Lower leg skin (tissue), 4 donors: ENCODE data around the gene HDLBP. TPM values are rescaled to one million over a fixed set of nuclear protein-coding genes. Genes with fewer than 3 reads are reported as not detected.

Experiments used
- DNase-seq, 2 donors: peaks; one replicate each; pipeline ENCODE4 v3.0.0-alpha.2; 2019; ENCODE audit warnings: low spot score in 2 of 2
- H3K4me3 ChIP-seq: fragments of 200-600 bp; sonication (generic); 2 replicates; pipeline ENCODE4 v1.5.1; 2017; ENCODE audit warnings: mild to moderate bottlenecking, low read depth; ENCODE audit not compliant: poor library complexity, severe bottlenecking
- POLR2A ChIP-seq, 2 donors: fragments of 450-650 bp; IDR thresholded peaks; one replicate each; pipeline ENCODE4 v1.6.1; 2016 to 2017; ENCODE audit warnings: antibody characterized with exemption in 2 of 2, mild to moderate bottlenecking in 1 of 2, moderate library complexity in 1 of 2
- WGBS, 2 donors: methylation state at CpG; one replicate each; pipeline ENCODE4 v1.1.5; 2018; 5-methylcytosine and 5-hydroxymethylcytosine counted together
- intact Hi-C: fragments of 100-400 bp; cut with DNase I; formaldehyde crosslinking; loops from one replicate; pipeline ENCODE4 v1.15.0; 2023; ENCODE audit warnings: low total_unique reads
- total RNA-seq, 4 donors: library from RNA; depleted of rRNA; stranded (reverse); fragments of >200 nt; gene quantifications; one replicate each; pipeline ENCODE4 v1.1.0, GENCODE V29; 2016
- TF ChIP-seq, protein P1 (sequence below), 3 donors: fragments of 450-650 bp; IDR thresholded peaks; one replicate each; pipeline ENCODE4 v1.5.1; 2016; ENCODE audit warnings: antibody characterized with exemption in 3 of 3, mild to moderate bottlenecking in 3 of 3, moderate library complexity in 2 of 3

HDLBP gene
- total RNA-seq, 4 donors from 2014 or later, result 241 to 393 (median 294) TPM

DNA sequence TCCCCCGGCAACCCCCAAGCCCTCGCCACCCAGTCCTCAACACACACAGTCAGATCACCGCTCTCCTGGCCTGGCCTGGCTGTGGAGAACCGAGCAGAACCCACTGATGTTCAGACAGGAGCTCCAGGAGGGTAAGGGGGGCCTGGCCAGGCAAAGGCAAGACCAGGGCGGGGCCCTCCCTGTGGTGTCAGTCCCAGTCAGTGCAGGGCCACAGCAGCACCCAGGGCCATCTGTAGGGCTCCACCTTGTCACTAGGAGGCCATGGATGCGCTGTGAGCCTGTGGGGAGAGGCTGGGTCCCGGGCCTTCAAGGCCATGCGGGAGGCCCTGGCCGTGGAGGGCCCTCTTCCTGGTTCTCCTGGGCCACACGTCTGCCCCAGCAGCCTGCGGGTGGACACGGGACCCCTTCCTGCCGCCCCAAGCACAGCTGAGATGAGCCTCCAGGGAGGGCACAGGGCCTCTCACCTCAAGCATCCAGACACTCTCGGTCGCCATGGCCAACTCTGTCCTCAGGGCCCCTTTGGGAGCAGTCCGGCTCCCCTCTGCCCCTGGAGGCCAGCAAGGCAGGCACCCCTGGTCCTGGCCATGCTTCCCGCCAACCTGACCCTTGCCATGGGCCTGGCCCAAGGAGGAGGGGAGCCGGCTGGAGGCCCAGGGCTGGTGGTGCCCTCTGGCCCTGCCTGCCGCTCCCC, 125.0 kb downstream of the HDLBP start:
- intact Hi-C loops, result no loop called here
- H3K4me3 ChIP-seq, result no peak overlapping the region
- 85 to 92% methylated on average over 10 to 12 of the region's 19 CpGs for WGBS, 2 donors
- DNase-seq, result no peak
- TF ChIP-seq POLR2A (IDR thresholded peaks at IDR 0.05), result no peak
- TF ChIP-seq, protein P1, sequence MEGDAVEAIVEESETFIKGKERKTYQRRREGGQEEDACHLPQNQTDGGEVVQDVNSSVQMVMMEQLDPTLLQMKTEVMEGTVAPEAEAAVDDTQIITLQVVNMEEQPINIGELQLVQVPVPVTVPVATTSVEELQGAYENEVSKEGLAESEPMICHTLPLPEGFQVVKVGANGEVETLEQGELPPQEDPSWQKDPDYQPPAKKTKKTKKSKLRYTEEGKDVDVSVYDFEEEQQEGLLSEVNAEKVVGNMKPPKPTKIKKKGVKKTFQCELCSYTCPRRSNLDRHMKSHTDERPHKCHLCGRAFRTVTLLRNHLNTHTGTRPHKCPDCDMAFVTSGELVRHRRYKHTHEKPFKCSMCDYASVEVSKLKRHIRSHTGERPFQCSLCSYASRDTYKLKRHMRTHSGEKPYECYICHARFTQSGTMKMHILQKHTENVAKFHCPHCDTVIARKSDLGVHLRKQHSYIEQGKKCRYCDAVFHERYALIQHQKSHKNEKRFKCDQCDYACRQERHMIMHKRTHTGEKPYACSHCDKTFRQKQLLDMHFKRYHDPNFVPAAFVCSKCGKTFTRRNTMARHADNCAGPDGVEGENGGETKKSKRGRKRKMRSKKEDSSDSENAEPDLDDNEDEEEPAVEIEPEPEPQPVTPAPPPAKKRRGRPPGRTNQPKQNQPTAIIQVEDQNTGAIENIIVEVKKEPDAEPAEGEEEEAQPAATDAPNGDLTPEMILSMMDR (IDR thresholded peaks at IDR 0.05), result no peak

DNA sequence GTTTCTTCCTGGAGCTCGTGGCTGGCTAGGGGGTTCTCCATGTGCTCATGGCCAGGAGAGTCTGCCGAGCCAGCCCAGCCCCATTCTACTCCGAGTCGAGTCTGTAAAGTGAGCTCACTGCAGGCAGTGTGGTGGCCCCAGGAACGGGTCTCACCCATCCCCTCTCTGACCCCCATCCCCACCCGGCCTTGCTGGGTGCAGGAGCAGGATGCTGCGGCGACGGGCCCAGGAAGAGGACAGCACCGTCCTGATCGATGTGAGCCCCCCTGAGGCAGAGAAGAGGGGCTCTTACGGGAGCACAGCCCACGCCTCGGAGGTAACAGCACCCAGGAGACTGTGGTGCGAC, 125.6 kb downstream of the HDLBP start:
- TF ChIP-seq POLR2A (IDR thresholded peaks at IDR 0.05), result no peak
- TF ChIP-seq, protein P1 (IDR thresholded peaks at IDR 0.05), result no peak
- WGBS, 2 donors, result 88 to 96% methylated on average over 4 to 13 of the region's 15 CpGs
- intact Hi-C loops, result no loop called here
- H3K4me3 ChIP-seq, result no peak overlapping the region
- no peak for DNase-seq

DNA sequence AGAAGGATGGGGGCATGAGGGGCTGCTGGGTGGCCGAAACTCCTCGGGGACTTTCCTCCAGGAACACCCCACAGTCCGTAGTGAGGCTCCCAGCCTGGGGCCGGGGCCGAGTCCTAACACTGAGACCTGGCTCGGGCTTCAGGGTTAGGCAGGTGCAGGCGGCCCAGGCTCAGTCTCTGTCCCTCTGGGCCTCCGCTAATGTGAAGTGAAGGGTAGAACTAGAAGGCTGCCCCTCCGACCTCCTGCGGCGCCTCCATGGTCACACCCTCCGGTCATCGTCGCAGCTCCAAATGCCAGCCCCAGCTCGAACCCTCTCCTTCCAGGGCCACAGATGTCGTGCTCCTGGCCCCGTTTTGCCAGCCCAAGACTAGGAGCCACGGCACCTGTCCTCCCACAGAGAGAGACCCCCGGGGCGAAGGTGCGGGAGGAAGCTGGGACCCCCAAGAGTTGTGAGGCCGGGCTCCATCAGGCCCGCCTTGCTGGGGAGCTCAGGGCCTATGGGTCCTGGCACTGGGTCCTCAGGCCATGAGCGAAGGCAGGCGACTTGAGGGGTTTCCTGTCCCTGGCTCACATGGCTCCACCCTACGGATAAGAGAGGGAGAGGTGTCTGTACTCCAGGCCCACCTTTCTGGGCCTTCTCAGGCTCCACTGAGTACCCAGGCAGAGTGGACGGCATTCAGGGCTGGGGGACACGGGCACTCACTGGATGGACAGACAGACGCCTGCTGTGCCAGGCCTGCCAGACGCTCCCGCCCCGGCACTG, 126.2 kb downstream of the HDLBP start:
- no peak overlapping the region for H3K4me3 ChIP-seq
- 87 to 92% methylated on average over 14 to 22 of the region's 32 CpGs for WGBS, 2 donors

GRCh38 chr2:241188361-241189092, 126.9 kb downstream of the HDLBP start, which contains the start of gene ANO7:
ANO7 (plus strand) TSS chr2:241188677; CDS start chr2:241190064, 1,387 bp downstream.
- WGBS, 2 donors, result 47 to 56% methylated on average over 9 to 16 of the region's 21 CpGs
- TF ChIP-seq POLR2A (IDR thresholded peaks at IDR 0.05), result no peak
- TF ChIP-seq, protein P1 (IDR thresholded peaks at IDR 0.05), result no peak
- intact Hi-C loops, result no loop called here
- no peak within 1 kb of the TSS for H3K4me3 ChIP-seq
- no peak for DNase-seq

More for the DNA sequence above, 126.2 kb downstream of the HDLBP start:
- no peak for DNase-seq
- no peak for TF ChIP-seq POLR2A (IDR thresholded peaks at IDR 0.05)
- TF ChIP-seq, protein P1 (IDR thresholded peaks at IDR 0.05), result no peak
- intact Hi-C loops, result no loop called here

DNA sequence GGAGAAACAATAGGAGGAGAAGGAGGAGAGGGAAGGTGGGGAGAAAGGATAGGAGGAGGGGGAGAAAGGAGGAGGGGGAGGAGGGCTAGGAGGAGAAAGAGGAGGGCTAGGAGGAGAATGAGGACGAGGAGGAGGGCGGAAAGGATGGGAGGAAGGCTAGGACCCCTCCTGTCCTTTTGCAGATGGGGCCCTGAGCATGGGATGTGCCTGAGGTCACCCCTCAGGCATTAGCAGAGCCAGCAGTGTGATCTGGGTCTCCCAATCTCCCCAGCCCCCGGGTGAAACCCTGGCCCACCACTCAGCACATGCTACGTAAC, 127.6 kb downstream of the HDLBP start:
- intact Hi-C loops, result no loop called here
- TF ChIP-seq, protein P1 (IDR thresholded peaks at IDR 0.05), result no peak
- TF ChIP-seq POLR2A (IDR thresholded peaks at IDR 0.05), result no peak
- H3K4me3 ChIP-seq, result no peak overlapping the region
- WGBS, 2 donors, result 61 to 62% methylated on average over 4 of the region's 4 CpGs
- no peak for DNase-seq
